ENCODE results near the gene HSPBP1.
A peak's percentile ranks its signal among the peaks of the same experiment; 100 is the strongest.

HSPBP1 gene

DNA sequence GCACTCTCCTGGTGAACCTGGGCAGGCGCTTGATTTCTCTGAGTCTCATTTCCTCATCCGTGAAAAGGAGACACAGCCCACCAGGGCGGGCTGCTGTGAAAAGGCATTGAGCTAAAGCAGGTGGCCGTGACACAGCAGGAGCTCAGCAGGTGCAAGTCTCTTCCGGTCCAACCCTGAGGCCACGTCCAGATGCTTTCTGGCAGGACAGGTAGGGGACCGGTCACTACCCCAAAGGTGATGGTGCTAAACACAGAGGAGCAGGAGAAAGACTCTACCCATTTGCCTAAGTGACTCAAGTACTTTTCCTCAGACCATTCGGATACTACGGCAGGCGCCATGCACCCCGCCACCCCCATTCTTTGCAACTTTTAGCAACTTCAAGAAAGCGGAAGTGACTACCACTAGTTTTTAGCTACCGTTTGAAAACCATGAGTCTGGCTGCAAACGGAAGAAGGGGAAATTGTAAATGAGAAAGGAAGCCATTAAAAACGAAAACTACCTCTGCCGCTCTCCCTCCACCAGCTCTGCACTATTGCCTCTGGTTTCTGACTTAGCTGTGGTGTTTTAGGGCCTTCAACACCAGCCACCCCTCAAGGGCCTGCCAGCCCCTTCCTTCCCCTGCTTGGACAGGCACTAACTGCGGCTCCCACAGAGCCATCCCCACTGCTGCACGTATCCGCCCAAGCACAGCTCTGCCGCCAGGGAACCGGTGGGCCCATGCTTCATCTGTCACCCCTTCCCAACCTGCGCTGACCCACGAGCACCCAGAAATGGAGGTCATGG, 25.9 kb downstream of the HSPBP1 start:
- DNase-seq, result peak; percentile 96 to 97

DNA sequence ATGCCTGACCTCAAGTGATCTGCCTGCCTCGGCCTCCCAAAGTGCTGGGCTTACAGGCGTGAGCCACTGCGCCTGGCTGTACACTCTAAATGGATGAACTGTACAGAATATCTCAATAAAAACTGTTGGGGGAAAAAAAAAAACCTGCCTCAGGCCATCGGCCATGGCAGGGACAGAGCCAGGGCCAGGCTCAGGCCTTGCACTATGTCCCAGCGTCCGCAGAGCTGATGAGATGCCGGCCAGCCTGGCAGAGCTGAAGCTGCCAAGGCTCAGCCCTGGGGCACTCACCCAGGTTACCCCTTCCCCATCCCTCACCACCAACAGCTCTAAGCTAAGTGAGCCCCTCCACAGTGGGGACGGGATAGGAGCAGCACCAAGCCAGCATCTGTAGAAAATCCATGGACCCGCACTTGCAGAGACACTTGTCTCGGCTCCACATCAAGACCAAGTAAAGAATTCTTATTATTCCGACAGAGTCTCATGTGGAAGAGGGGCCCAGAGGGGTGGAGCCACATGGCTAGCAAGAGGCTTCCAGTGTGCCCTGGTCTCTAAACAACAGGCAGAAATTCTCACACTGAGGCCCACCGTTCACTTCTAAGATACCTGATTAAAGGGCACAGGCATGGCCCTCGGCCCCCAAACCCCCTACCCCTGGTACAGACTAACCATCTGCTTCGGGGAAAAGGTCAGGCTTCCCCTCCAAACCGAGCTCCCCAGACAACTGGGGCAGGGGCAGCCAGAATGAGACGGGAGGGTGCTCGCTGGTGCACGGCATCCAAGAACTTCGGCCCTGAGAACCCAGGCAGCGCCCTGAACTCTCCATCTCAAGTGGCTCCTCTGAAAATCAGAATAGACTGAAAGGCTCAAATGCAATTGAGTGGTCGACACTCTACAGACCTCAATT, 26.9 kb downstream of the HSPBP1 start:
- DNase-seq, result no peak

DNA sequence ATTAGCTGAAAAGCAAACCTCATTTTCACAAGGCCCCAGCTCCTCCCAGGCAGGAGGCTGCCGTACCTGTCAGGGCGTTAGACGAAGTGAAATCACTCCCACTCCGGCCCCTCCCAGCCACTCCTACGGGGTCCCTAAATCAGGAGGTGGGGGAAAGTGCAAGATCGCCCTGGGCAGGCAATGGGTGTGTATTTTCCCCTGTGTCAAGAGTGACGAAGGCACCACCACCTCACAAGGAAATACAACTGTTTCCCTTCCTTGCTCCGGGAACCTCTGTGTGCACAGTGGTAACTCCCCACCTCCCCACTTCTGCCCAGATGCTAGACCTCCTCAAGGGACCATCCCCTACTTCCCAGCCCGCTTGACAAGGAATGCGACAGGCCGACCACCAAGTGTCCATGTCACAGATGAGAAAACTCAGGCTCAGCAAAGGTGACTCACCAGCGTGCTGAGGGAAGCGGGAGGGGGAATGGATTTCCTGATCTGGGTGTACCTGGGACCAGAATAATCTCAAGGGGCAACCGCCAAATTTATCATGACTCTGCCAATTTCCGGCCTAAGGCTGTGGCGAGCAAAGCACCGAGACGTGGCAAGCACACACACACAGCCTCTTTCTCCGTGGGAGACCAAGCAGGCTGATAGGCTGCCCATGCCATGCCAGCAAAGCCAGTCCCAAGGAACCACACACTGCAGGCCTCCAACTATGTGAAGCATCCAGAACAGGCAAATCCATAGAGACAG, 28.4 kb downstream of the HSPBP1 start:
- DNase-seq, result peak; percentile 62 to 71

DNA sequence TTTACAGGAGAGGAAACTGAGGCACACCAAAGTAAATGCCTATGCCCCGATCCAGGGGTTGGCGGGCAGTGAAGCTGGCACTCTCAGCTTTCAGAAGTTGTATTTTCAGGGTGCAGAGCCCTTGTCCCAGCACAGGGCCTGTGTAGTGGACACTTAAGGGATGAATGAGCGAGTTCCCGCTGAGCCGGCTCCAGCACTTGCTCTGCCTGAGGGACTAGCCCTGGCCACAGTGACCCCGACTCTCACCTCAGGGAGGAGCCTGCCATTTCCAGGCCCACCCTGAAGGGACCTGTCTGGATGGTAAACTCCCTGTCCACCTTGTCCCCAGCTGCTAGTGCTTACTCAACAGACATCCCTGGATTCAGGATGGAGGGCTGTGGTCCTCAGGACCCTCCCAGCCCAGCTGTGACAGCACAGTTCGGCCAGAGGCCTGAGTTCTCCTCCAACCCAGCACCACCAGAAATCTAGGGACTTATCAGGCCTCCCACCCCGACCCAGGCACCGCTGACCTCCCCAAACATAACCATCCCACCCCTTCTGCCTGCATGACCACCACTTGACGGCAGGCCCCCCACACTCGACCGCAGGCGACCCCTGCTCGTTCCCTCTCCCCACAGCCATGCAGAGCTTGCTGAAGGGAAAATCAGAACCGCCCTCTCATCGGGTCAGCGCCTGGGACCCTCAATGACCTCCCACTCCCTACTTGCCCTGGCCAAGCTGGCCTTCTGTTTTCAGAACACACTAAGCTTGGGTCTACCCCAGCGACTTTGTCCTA, 29.5 kb downstream of the HSPBP1 start:
- DNase-seq, result no peak

DNA sequence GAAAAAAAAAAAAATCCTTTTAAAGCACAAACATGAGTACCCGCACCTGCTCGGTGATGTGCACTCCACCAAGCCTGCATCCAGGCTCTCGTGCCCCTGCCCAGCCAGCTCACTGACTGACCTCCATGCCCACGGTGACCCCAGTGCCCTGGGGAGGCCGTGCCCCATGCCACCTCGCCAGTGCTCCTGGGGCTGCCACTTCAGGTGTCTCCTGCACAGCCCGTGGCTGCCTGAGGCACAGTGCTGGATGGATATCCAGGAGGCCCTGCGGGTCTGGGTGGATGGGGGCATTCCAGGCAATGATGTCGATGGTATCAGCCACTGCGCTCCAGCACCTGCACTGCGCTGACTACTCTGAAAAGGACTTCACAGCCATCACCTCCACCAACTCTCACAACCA, 30.1 kb downstream of the HSPBP1 start:
- DNase-seq, result no peak

DNA sequence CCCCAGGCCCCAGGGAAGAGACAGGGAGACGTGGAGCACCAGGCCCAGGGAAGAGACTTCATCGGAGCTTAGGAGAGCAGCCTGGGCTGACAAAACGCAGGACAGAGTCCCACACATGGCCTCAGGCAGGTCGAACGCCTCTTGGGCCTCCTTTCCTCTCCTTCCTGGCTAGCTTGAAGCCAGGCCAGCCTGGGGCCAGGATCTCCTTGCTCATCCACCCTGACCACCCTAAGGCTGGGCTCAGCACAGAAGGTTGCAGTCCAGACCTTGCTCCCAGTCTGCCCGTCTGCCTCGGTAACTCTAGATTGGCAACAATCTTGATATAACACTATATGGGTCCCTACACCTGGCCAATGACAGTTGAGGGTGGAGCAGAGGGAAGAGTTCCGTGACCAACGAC, 31.2 kb downstream of the HSPBP1 start:
- DNase-seq, result no peak

DNA sequence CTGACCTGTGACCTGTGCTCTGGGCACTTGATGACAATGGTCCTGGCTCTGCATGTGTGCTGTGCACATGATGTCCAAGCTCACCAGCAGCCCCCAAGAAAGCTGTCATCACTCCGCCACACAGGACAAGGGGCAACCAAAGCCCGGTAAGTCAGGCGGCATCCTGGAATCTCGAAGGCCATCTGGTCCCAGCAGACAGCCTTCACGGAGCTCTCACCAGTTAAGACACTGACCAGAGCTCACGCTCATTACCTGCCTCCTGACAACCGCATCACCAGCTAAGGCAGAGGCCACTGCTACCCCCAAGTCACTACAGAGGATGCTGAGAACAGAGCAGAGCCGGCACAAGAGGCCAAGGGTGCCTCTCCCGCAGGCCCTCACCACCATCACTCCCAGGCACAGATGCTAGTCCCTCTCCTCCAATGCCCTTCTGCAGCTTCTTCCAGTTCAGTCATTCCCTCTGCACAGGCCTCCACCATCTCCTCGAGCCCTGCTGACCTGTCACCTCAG, 31.7 kb downstream of the HSPBP1 start:
- no peak for DNase-seq

DNA sequence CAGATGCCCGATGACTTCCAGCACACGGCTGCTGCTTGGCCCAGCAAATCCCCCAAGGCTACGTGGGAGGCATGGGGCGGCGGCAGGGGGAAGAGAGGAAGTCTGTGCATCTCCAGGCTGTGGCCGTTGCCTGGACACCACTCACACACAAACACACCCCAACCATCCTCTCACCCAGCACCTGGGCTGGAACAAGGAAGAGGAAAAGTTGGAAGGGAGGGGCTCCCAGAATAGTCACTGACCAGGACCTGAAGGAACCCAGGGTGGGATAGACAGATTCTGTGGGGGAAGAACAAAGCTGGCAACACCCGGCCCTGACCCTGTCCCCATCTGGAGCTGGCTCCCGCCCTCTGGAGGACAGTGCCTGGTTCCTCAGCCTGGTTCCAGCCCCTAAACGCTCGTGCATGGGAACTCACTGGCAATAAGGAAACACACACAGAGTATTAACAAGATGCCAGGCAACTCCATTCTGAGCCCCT, 32.2 kb downstream of the HSPBP1 start:
- DNase-seq, result peak; percentile 65 to 72

DNA sequence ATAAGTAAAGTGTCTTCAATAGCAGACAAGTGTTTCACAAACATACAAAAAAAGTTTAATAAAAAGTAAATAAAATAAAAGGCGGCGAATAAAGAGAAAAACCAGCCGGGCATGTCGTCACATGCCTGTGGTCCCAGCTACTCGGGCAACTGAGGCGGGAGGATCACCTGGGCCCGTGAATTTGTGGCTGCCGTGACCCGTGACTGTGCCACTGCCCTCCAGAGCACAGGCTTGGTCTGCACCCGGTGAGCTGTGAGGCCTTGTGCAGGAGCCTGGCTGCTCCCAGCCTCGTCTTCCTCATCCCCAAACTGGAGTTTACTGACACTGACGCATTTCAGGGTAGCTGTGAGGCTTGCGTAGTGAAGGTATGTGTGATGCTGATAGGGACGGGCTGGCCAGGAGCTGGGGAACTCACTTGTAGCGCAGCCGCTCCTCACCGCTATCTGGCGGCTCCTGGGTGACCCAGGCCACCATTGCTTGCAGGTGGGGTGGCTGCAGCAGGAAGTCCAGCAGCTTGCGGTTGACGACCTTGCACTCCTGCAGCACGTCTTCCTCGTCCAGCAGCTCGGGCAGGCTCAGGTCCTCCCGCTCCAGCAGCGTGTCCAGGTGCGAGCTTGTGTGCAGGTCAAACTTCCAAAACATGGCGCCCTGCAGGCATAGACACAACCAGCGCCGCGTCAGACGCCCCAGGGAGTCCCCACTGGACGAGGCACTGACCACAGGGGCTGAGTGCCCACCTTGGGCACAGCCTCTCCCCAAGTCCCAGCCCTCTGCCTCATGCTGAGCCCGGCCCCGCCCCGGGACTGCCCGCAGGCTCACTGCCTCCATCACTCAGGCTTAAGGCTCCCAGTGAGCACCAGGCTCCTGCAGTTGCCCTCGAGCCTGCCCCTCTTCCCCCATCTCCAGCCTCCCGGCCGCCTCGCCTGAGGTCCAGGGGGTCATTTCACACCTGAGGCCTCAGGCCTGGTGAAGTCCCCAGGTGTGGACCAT, 33.2 kb downstream of the HSPBP1 start:
- DNase-seq, result no peak

DNA sequence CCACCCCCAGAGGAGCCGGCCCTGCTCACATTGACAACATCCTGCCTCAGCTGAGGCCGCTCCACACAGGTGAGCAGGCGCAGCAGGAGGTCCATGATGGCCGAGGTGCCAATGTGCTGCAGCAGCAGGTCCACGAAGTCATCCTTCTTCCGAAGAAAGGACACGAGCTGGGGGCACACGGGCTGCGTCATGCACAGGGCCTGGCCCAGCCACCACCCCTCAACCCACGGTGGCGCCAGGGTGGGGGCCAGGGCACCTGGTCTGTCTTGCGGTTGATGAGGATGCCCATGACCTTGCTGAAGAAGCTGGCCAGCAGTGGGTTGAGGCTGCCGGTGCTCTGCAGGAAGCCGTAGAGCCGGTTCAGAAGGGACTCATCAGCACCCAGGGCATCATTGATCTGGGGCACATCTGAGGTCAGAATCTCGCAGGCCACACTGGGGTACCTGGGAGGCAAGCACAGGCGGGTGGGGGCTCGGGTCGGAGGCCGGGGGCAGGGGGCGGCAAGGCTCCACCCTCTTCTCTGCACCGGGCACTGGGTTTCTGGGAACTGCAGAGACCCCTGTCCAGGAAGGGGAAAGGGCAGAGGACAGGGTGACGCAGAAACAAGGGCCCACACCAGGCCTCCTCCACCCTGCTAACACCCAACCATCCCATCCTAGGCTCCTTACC, 34.5 kb downstream of the HSPBP1 start:
- DNase-seq, result no peak

DNA sequence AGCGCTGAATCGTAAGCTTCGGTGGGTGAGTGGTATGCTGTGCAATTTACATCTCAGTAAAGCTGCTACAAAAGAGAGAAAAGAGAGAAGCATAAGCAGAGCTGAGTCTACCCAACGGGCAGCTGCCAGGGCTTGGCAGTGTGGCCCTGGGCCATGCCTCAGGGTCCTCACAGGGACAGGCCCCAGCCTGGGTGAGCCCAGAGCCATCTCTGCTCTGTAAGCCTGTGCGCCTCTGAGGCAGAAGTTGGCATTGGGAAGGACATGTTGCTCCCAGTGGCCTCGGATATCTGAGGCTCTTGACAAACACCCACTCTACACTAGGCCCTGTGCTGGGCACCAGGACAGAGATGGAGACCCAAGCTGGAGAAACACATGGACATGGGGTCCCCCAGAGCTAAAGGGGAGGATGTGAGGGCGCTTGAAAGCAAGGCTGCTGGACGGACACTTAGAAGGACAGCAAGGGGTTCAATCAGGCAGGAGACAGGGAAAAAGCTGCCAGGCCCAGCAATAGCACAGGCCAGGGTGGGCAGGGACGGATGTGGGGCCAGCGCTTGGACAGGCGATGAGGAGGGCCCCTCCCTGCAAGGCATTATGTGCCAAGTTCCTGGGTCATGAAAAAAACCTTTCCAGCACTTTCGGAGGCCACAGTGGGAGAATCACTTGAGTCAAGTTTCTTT, 35.8 kb downstream of the HSPBP1 start:
- no peak for DNase-seq

DNA sequence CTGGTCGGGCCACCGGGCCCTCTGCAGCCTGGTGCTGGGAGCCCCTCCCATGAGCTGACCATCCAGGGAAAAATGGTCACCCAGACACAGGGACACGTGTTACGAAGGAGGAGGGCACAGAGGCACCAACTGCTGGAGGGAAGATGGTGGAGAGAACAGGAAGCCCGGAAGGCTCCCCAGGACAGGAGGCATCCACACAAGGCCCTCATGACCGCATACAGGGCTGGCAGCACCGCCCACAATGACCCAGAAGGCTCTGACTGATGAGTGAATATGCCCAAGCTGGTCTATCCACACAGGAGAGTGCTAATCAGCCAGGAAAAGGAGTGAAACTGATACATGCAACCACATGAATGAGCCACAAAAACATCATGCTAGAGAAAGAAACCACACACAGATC, 37.4 kb downstream of the HSPBP1 start:
- no peak for DNase-seq

DNA sequence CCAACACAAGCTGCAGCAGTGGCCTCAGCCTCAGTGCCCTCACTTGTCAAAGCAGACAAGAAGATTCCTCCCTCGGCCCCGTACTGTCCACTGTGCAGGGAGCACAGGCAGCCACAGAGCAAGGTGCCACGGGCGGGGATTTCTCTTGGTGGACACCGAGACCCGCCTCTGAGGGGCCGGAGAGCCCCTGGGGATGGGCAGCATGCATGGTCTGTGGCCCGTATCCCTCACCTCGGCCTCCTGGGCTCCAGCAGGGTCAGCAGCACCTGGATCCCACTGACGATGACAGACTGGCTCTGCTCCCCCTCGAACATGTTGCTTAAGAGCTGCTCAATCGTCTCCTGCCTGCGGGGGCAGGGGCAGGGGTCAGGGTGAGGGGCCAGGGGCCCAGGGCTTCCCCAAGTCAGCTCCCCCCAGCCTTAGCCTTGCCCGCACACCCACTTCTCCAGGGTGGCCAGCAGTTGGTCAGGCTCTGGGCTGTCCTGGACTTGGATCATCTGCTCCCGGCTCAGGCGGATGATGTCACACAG, 37.9 kb downstream of the HSPBP1 start:
- no peak for DNase-seq

DNA sequence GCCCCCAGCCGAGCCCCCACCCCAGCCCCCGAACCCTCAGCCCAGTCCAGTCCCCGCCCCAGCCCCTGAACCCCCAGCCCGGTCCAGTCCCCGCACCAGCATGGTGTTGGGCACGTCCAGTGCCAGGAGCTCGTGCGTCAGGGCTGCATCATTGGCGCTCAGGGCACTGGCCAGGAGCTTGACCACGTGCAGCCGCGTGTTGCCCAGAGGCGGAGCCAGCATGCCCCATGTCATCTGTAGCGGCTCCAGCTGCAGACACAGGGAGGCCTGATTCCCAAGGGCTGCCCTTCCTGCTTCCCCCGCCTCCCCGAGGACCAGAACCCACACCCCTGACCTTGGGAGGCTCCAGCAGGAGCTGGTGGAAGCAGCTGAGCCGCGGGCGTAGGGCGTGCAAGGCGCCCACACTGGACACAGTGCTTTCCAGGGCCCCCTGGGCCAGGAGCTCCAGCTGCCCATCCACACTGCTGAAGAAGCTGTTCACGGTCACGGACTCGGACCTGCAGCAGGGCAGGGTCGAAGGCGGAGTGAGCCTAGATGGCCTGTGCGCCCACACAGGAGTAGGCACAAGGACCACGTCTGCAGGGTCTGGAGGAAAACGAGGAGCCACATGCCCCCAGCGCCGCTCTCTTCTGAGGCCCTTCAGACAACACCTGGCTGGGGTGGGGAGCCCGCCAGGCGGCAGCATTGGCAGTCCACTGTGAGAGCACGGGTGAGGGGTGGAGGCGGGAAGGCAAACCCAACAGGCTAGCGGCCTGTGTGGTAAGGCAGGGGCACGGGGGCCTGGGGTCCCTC, 38.6 kb downstream of the HSPBP1 start:
- no peak for DNase-seq

DNA sequence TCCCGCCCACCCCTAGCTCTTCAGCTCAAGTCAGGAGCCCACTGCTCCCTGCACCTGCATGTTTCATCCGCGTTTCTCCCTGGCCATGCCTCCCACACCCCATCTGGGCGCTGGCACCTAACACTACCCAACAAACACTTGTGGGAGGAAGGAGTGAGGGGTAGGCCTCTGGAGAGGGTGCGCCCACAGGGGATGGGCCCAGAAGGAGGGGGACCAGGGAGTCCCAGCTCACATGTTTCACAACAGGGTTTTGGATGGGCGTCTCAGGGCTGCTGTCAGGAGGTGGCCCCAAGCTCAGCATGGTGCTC, 39.2 kb downstream of the HSPBP1 start:
- DNase-seq, result no peak

DNA sequence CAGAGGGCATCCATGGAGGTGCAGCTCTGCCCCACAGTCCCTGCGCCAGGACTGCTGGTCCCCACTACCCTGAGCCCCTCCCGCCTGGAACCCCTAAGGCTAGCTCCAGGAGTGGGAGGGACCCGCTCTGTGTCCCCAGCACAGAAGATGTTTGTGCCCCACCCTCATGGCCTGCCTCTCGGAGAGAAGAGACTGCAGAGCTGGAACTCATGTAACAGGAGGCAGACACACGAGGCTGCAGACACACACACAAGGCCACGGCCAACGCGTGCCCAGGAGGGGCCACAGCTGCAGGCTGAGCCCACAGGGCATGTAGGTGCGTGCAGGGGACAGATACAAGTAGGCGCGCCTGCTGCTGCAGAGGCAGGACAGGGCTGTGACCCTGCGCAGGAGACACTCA, 40.9 kb downstream of the HSPBP1 start:
- DNase-seq, result no peak

DNA sequence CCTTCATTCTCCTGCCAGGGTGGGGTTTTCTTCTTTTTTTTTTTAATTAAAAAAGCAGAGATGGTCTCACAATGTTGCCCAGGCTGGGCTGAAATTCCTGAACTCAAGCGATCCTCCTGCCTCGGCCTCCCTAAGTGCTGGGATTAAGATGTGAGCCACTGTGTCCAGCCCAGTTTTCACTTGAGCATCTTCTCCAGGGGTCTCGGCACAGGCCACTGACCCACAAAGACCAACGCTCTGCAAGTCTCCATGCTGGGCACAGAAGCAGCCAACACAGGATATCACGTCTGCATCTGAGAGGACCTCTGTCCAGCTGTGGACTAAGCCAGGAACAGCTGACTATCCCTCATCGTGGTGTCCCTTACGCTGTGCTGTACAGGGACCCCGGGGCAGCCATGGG, 41.9 kb downstream of the HSPBP1 start:
- DNase-seq, result no peak

DNA sequence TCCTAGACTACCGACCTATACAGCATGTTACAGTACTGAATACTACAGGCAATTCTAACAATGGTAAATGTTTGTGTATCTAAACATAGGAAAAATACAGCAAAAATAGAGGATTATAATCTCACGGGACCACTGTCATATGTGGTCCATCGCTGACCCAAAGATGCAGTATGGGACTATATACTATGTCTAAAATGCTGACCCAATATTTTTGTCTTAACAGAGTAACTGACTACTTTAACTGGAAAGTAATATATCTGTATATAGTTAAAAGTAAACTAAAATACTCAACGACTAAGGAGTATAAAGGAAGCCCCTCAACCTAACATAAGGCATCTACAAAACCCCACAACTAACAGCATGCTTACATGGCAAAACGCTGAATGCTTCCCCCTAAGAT, 46.9 kb downstream of the HSPBP1 start:
- DNase-seq, result no peak

DNA sequence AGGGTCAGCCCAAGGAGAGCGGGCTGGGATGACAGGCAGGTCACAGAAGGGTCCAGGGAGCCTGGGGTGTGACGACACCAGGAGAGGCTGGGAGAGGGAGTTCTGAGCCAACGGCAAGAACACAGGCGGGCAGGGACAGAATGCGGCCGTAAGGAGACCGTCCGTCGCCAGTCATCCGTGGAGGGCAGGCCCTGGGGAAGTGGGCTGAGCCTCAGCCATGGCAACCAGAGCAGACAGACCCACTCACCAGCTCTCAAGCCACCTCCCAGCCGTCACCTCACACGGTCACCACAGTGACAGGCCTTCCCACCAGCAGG, 47.7 kb downstream of the HSPBP1 start:
- no peak for DNase-seq
